ENCODE results near the gene HSPA14.

- TF ChIP-seq CTCF (IDR thresholded peaks at IDR 0.05), result no peak
- TF ChIP-seq SIN3A (IDR thresholded peaks at IDR 0.05; ENCODE audit: borderline replicate concordance, insufficient read depth, low read depth, low read length), result no peak
- TF ChIP-seq REST (IDR thresholded peaks at IDR 0.05; ENCODE audit: insufficient read depth in 1 of 2, low read depth in 2 of 2, low read length in 1 of 2), result no peak
Measured at GRCh38 chr10:14859775-14860174, 21.7 kb downstream of the HSPA14 start.
